Panc1 (cell line): ENCODE results near the gene BNC1. TPM values are rescaled to one million over a fixed set of nuclear protein-coding genes. Genes with fewer than 3 reads are reported as not detected.

Source experiments
- ATAC-seq: fragments of 200-7000 bp; cut with Tn5 transposase; 2 replicates; pipeline ENCODE4 v1.9.1; 2020; ENCODE audit warnings: mild to moderate bottlenecking, moderate library complexity
- BruUV-seq: library from RNA; stranded (reverse); fragments of 400-500 nt; replicated peaks from 2 replicates; lab custom pipeline; 2021; lab: Mats Ljungman, UMichigan
- CTCF ChIA-PET: fragments of 300-600 bp; sonication (Branson Sonifier 250); formaldehyde crosslinking; loops from one replicate; lab custom pipeline; 2022; ENCODE audit warnings: antibody characterized with exemption; lab: Charles Lee
- POLR2A ChIA-PET: fragments of 300-600 bp; sonication (Branson Sonifier 250); formaldehyde crosslinking; loops from one replicate; lab custom pipeline; 2022; ENCODE audit warnings: antibody characterized with exemption; lab: Charles Lee
- DNase-seq: peaks from one replicate; pipeline ENCODE4 v3.0.0-alpha.2; 2010; ENCODE audit warnings: low read depth, low spot score
- H3K27ac ChIP-seq: 2 replicates; pipeline ENCODE4 v1.5.1; 2011; ENCODE audit warnings: mild to moderate bottlenecking, low read length, inconsistent platforms
- H3K27me3 ChIP-seq: fragments of 200-500 bp; sonication (Bioruptor generic); 2 replicates; pipeline ENCODE4 v1.6.0; 2014; ENCODE audit warnings: low read length, inconsistent platforms; ENCODE audit not compliant: control insufficient read depth, insufficient read depth
- H3K36me3 ChIP-seq: fragments of 200-500 bp; sonication (Bioruptor generic); 2 replicates; pipeline ENCODE4 v1.5.1; 2014; ENCODE audit warnings: inconsistent platforms, mild to moderate bottlenecking, low read length, moderate library complexity; ENCODE audit not compliant: control insufficient read depth, insufficient read depth
- H3K4me1 ChIP-seq: 2 replicates; pipeline ENCODE4 v1.5.1; 2011; ENCODE audit warnings: inconsistent platforms, mild to moderate bottlenecking, low read length, moderate library complexity; ENCODE audit not compliant: control insufficient read depth, insufficient read depth
- H3K4me3 ChIP-seq, 2 experiments: 2 replicates each; pipeline ENCODE4 v1.5.1; 2011 to 2012; ENCODE audit warnings: low read depth in 2 of 2, low read length in 2 of 2, mild to moderate bottlenecking in 2 of 2, inconsistent platforms in 1 of 2, moderate library complexity in 1 of 2
- H3K9me3 ChIP-seq: fragments of 200-500 bp; sonication (Bioruptor generic); 2 replicates; pipeline ENCODE4 v1.5.1; 2014; ENCODE audit warnings: low read depth, mild to moderate bottlenecking, inconsistent platforms, low read length, moderate library complexity; ENCODE audit not compliant: control insufficient read depth, insufficient read depth
- CTCF ChIP-seq: fragments of 450-650 bp; IDR thresholded peaks from 2 replicates; pipeline ENCODE4 v1.5.1; 2017; ENCODE audit warnings: mild to moderate bottlenecking
- POLR2AphosphoS5 ChIP-seq: IDR thresholded peaks from 2 replicates; pipeline ENCODE4 v1.6.1; 2012; ENCODE audit warnings: mild to moderate bottlenecking, low read depth, low read length, moderate library complexity
- REST ChIP-seq, 2 experiments: IDR thresholded peaks; 2 replicates each; pipeline ENCODE4 v1.6.1; 2011 to 2012; ENCODE audit warnings: low read depth in 2 of 2, control low read depth in 1 of 2, low read length in 1 of 2, mild to moderate bottlenecking in 1 of 2, moderate library complexity in 1 of 2; ENCODE audit not compliant: insufficient read depth in 1 of 2
- SIN3A ChIP-seq: IDR thresholded peaks from 2 replicates; pipeline ENCODE4 v1.6.1; 2012; ENCODE audit warnings: low read depth, mild to moderate bottlenecking, low read length, moderate library complexity, borderline replicate concordance; ENCODE audit not compliant: insufficient read depth
- TCF7L2 ChIP-seq: IDR thresholded peaks from 2 replicates; pipeline ENCODE4 v1.6.1; 2011; ENCODE audit warnings: mild to moderate bottlenecking, low read depth, low read length, inconsistent platforms
- in situ Hi-C: cut with HindIII; loops from 2 replicates; pipeline ENCODE4 v1.10.0; 2016; ENCODE audit warnings: low sequenced_read_pairs, low pct_unique_long_range_greater_than_20kb
- intact Hi-C: fragments of 100-400 bp; cut with micrococcal nuclease; formaldehyde crosslinking; loops from one replicate; pipeline ENCODE4 v1.10.0; 2022; ENCODE audit not compliant: unreplicated experiment
- total RNA-seq: library from RNA; stranded (reverse); gene quantifications from one replicate; pipeline ENCODE4 v1.2.1, GENCODE V29; 2021; ENCODE audit not compliant: unreplicated experiment

Gene BNC1
- total RNA-seq, 1 experiment from 2014 or later, result not detected

DNA sequence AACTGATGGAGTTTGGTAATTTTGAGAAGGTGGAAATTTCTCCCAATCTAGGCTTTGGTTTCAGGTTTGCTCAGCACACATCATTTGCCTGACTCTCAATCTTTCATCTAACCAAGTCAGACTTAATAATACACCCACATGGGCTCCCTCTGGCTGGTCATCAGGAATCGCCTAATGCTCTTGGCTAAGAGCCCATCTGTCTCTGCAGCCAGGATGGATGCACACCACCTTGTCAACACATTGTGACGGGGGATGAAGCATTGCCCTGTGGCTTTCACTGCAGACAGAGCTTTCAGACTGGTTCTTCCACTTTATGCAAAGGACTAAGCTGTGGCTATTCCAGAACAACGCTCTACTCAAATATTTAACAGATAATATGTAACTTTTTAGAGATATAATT, 73.8 kb downstream of the BNC1 start:
- in situ Hi-C loops (no loop called here), intact Hi-C loops (no loop called here)
- DNase-seq (no peak), ATAC-seq (no peak)
- TF ChIP-seq TCF7L2 (no peak), REST (IDR thresholded peaks at IDR 0.05; ENCODE audit: insufficient read depth in 1 of 2, low read depth in 2 of 2, low read length in 1 of 2) (no peak), CTCF (no peak), POLR2AphosphoS5 (no peak), SIN3A (no peak)
- no TSS peak for BruUV-seq
- H3K9me3 ChIP-seq, result no peaks in the 10 kb centered on the region
- CTCF ChIA-PET, result no interaction called here
- H3K4me3 ChIP-seq, result no peak overlapping the region
- H3K27ac ChIP-seq, result no peak overlapping the region
- no peaks in the 10 kb centered on the region for H3K27me3 ChIP-seq
- H3K36me3 ChIP-seq, result no peaks in the 10 kb centered on the region
- POLR2A ChIA-PET, result no interaction called here
- H3K4me1 ChIP-seq, result peaks cover 7% of the 10 kb centered on the region

GRCh38 chr15:83209333-83209732, 75.1 kb downstream of the BNC1 start:
- no peaks in the 10 kb centered on the region for H3K27me3 ChIP-seq
- H3K36me3 ChIP-seq, result no peaks in the 10 kb centered on the region
- BruUV-seq, result no TSS peak
- TF ChIP-seq REST (IDR thresholded peaks at IDR 0.05; ENCODE audit: insufficient read depth in 1 of 2, low read depth in 2 of 2, low read length in 1 of 2), result no peak
- TF ChIP-seq SIN3A, result no peak
- TF ChIP-seq CTCF, result no peak
- TF ChIP-seq POLR2AphosphoS5, result no peak
- TF ChIP-seq TCF7L2, result no peak
- no peak for DNase-seq
- no peak overlapping the region for H3K4me3 ChIP-seq
- intact Hi-C loops (no loop called here), in situ Hi-C loops (no loop called here)
- ChIA-PET POLR2A (interaction anchor here (0.6 kb wide), 1 partner anchor 198 kb away, joined by 3 read pairs; the partner anchor contains the start of gene C15orf40), CTCF (no interaction called here)
- ATAC-seq, result no peak
- no peaks in the 10 kb centered on the region for H3K9me3 ChIP-seq
- no peak overlapping the region for H3K27ac ChIP-seq
- H3K4me1 ChIP-seq, result peaks cover 16% of the 10 kb centered on the region
